Omental fat pad (tissue), 4 donors: ENCODE results near the gene NRG3. TPM values are rescaled to one million over a fixed set of nuclear protein-coding genes. Genes with fewer than 3 reads are reported as not detected.

ENCODE experiments used
- ATAC-seq: fragments of 150-250 bp; one replicate; pipeline ENCODE4 v1.9.1; 2016; ENCODE audit warnings: mild to moderate bottlenecking, moderate library complexity; ENCODE audit not compliant: low FRiP score
- DNase-seq: peaks from one replicate; pipeline ENCODE4 v3.0.0-alpha.2; 2019; ENCODE audit warnings: low spot score
- total RNA-seq, 4 donors: library from RNA; depleted of rRNA; stranded (reverse); fragments of >200 nt; gene quantifications; one replicate each; pipeline ENCODE4 v1.1.0, GENCODE V29; 2016
- TF ChIP-seq, protein P1 (sequence below), 3 donors: fragments of 450-650 bp; IDR thresholded peaks; one replicate each; pipeline ENCODE4 v1.5.1; 2016 to 2017; ENCODE audit warnings: antibody characterized with exemption in 3 of 3, mild to moderate bottlenecking in 3 of 3, moderate library complexity in 2 of 3

The NRG3 gene
- total RNA-seq, 4 donors from 2014 or later = 0.19 to 0.47 (median 0.38) TPM; not detected in 1

DNA sequence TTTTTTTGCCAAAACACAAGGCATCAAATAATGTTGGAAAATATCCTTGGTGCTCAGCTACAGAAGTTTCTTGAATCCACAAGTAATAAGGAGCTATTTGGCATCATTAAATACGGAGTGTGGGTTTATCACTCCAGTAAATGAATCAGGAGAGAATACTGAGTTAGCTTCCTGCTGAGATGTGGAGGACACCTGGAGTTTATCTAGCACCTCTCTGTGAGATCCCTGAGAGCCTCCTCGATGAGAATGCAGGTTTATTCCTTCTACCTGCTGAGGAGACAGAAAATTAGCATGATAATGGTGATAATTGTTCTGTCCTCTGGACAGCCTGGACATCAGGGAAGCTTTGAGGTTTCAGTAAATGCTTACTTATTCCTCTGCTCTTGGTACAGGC is 40.5 kb downstream of the NRG3 start:
- ATAC-seq = no peak
- TF ChIP-seq, protein P1, sequence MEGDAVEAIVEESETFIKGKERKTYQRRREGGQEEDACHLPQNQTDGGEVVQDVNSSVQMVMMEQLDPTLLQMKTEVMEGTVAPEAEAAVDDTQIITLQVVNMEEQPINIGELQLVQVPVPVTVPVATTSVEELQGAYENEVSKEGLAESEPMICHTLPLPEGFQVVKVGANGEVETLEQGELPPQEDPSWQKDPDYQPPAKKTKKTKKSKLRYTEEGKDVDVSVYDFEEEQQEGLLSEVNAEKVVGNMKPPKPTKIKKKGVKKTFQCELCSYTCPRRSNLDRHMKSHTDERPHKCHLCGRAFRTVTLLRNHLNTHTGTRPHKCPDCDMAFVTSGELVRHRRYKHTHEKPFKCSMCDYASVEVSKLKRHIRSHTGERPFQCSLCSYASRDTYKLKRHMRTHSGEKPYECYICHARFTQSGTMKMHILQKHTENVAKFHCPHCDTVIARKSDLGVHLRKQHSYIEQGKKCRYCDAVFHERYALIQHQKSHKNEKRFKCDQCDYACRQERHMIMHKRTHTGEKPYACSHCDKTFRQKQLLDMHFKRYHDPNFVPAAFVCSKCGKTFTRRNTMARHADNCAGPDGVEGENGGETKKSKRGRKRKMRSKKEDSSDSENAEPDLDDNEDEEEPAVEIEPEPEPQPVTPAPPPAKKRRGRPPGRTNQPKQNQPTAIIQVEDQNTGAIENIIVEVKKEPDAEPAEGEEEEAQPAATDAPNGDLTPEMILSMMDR (IDR thresholded peaks at IDR 0.05) = no peak
- DNase-seq = no peak

DNA sequence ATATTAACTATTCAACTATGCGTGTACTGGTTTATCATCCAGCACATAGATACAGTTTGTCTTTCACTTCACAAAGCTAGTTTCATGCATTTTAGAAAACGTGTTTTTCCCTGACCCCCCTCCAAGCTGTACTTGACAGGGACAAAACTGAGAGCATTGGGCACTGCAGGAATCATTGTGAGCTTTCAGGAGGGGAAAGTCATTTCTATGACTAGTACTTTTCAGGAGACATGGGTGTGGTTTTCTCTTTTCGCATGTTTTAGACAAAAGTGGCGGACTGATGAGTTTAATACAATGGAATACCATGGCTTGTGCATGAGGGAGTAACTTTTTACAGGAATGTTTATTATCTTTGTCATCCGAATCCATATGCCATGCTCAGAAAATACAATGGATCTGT is 42.7 kb downstream of the NRG3 start:
- ATAC-seq = no peak
- TF ChIP-seq, protein P1 (IDR thresholded peaks at IDR 0.05) = no peak

DNA sequence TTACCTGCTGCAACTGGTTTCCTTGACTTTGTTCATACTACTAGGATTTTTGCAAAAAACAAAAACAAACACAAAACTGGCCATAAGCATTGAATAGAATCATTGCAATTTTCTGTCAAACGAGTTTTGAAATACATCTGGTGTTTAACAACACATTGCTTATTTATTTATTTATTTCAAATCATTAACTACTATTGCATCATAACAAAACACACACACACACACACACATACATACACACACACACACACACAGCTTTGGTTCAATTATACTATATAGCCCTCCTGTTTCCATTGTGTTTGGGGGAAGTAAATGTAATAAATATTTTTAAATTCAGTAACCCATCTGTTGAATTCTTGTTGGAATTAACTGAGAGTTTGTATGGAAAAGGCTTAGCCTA is 43.8 kb downstream of the NRG3 start:
- TF ChIP-seq, protein P1 (IDR thresholded peaks at IDR 0.05) = no peak
- no peak for ATAC-seq
- no peak for DNase-seq

More for the DNA sequence above, 42.7 kb downstream of the NRG3 start:
- no peak for DNase-seq

DNA sequence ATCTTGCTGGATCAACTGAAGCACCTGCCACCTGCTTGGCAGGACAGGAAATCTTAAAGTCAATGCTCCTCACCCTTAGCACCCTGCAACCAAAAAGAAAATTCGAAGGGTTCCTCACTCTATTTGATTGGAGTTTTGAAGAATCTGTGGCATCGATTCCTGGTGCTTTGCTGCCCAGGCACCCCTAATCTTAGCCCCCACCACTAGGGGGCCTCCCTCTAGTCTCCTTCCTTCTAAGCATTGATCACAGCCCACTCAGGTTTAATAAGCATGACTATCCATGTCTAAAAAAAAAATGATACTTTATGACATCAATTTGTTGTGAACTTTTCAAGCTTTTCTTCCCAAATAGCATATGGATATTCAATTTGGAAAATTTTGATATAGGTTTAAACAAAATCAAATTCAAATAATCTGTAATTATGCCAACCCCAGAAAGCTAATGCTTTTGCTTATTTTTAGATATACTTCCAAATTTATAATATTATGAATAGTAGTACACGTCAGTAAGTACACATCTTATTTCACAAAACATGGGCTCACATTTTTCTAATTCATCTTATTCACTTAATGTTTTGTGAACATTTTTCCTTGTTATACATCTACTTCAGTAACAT is 45.3 kb downstream of the NRG3 start:
- no peak for DNase-seq
- ATAC-seq = no peak
- TF ChIP-seq, protein P1 (IDR thresholded peaks at IDR 0.05) = no peak

DNA sequence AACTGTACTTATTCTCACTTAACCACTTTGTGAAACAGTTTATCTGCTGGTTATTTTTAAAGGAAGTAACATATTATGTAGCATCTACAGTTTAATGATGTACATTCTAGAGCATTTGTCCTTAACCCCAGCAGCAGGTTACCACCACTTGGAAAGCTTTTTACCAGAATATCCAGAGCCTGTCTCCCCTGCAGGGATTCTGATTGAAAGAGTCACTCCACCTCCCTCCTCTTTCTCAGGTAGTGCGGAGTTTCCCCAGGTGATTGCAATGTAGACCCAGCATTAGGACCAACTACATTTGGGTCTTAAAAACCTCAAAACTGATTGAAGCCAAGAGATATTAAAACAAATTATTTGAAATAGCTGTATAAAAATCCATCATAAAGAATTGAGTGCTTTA is 53.1 kb downstream of the NRG3 start:
- DNase-seq = no peak
- TF ChIP-seq, protein P1 (IDR thresholded peaks at IDR 0.05) = no peak
- no peak for ATAC-seq

DNA sequence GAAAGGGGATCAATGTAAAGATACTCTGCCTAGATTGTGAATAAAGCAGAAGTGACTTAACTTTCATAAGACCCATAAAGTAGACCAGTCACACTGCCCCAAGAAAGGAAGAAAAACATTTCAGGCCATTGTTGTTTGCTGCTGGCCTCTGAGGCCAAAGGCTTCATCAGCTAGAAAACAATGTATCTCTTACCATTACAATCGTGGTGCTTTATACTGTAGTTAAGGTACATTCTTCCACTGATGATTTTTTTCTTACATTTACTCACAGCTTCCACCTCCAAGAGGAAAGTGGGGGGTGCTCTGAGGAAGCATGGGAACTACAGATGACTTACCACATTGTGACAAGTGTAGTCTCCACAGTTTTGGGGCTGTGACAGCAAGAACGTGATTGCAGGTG is 68.6 kb downstream of the NRG3 start:
- ATAC-seq = no peak
- TF ChIP-seq, protein P1 (IDR thresholded peaks at IDR 0.05) = no peak

DNA sequence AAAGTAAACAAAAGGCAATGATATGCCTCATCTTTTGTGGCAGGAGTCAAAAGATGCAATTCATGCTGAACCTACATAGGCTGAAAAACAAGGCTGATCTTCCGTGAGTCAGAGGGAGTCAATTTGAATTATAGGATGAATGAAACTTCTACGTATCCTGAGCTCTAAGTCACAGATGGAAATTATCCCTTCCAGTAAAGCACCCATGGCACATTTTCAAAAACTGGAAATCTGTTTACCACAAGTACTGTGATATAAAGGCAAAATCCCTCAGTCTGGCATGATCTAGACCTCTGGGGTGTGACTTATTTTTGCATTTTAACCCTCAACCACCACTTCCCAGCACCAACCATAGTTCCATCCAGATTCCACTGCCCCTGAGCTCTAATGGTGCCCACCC is 69.6 kb downstream of the NRG3 start:
- DNase-seq (no peak), ATAC-seq (no peak)
- TF ChIP-seq, protein P1 (IDR thresholded peaks at IDR 0.05) = no peak

More for the DNA sequence above, 68.6 kb downstream of the NRG3 start:
- no peak for DNase-seq
